OCI-LY3 (cell line): ENCODE measurements around the gene SSR4.

ENCODE experiments used
- CTCF ChIP-seq: fragments of 200-600, 300-600 bp; sonication (generic); IDR thresholded peaks from 2 replicates; pipeline ENCODE4 v1.5.1; 2014; ENCODE audit warnings: antibody characterized with exemption, low read length, low read depth
- EZH2phosphoT487 ChIP-seq: fragments of 200-600 bp; shearing (Covaris generic); IDR thresholded peaks from 2 replicates; pipeline ENCODE4 v1.6.1; 2018; ENCODE audit warnings: antibody characterized with exemption, mixed run types, low read depth

DNA sequence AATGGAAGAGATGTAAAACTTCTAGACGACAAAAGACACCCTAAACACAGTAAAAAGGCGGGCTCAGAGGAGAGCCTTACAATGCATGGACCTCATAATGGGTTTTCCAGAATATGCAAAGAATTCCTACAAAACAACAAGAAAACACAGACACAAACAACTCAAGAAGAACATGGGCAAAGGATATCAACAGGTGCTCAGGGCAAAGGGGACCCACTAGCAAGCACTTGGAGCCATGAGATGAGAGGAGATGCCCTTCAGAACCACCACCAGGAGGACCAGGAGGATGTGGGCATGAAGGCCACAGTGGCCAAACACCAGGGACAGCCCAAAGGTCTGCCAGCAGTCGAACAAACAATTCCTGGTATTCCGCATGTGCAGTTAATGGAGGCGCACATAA, 18.7 kb downstream of the SSR4 start:
- TF ChIP-seq CTCF: no peak
- TF ChIP-seq EZH2phosphoT487: no peak
